Stimulated activated CD8-positive, alpha-beta memory T cell treated with anti-CD3 and anti-CD28 coated beads, Interleukin-12 subunit alpha, Interleukin-12 subunit beta, amount 100 ng/mL, for 24 hours (primary cell): ENCODE data around the gene COLEC11.
"Not testable (repeated sequence)": the region's sequence is repeated elsewhere in the genome, so short reads cannot be mapped to it uniquely, and the experiment has no call there.

Experiments used
- DNase-seq: peaks from one replicate; pipeline ENCODE4 v3.0.0-alpha.2; 2020; ENCODE audit errors: extremely low read depth

The COLEC11 gene

GRCh38 chr2:3625186-3625585 lies 30.3 kb downstream of the COLEC11 start:
- no peak for DNase-seq

DNA sequence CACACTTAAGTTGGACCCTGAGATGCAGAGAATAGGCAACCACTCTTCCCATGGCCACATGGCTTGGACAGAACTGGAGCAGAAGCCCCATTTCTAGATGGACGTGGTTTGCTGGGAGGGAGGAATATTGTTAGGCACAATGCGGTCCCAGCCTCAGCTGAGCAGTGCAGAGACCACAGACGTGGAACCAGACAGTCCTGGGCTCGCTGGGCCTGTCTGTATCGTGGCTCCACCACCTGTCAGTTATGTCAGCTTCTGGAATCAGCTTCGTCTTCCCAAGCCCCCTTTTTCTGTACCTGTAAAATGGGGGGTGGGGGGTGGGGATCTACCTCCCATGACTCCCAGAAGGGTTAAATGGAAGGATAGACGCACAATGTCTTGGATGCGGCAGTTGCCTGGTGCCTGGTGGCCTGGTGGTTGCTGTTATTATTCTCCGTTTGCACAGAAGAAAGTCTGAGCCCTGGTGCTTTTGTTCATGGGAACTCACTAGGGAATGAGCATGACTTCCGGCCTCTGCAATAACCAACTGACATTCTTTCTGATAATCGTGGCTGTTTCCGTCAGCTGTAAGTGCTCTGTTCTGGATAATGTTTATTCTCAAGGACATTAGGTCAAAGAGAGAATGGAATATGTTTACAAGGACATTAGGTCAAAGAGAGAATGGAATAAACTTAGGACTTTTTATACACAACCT lies 31.4 kb downstream of the COLEC11 start:
- no peak for DNase-seq

DNA sequence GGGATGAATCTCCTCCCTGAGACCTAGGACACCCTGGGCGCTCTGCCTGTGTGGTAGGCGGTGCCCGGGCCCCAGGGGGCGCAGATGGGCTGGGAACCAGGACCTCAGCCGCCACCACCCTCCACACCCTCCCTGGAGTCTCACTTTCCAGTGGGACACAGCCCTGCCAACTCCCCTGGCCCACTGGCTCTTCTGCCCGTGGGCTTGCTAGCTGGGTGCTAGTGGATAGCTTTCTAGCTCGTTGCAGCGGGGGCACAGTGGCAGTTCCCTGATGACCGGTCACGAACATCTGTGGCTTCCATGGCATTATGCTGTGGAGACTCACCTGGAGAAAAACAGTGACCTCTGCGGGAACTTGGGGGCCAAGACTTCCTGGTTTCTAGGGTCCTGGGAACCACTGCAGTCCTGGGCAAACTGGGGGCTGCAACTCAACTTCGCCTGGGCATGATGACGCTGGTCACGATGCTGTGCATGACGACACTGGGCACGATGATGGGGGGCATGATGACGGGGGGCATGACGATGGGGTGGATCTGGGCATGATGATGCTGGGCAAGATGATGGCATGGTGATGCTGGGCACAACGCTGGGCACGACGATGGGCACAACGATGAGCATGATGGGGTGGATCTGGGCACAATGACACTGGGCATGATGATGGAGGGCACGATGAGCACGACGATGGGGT lies 32.0 kb downstream of the COLEC11 start:
- no peak for DNase-seq

GRCh38 chr2:3627500-3628100 lies 32.7 kb downstream of the COLEC11 start:
- DNase-seq, result no peak

GRCh38 chr2:3628241-3628679 lies 33.3 kb downstream of the COLEC11 start:
- no peak for DNase-seq

GRCh38 chr2:3628800-3629199 lies 33.9 kb downstream of the COLEC11 start:
- DNase-seq, result no peak

DNA sequence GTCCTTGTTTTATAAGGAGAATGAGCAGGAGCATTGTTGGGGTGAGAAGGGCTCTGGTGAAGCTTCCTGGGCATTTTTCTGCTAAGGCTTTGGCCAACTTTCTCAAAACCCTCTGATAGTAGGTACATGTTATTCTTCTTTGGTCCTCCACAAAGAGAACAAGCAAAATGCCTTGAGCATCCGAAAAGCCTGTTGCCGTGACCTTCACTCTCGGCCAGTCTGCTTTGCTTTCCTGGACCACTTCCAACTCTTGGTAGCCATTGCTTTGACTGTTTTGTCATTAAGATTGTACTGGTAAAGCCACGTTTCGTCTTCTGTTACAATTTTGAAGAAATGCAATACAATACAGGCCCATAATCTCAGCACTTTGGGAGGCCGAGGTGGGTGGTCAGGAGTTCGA lies 35.7 kb downstream of the COLEC11 start:
- DNase-seq, result no peak

- DNase-seq, result no peak
Measured at GRCh38 chr2:3631161-3631850, 36.4 kb downstream of the COLEC11 start.

DNA sequence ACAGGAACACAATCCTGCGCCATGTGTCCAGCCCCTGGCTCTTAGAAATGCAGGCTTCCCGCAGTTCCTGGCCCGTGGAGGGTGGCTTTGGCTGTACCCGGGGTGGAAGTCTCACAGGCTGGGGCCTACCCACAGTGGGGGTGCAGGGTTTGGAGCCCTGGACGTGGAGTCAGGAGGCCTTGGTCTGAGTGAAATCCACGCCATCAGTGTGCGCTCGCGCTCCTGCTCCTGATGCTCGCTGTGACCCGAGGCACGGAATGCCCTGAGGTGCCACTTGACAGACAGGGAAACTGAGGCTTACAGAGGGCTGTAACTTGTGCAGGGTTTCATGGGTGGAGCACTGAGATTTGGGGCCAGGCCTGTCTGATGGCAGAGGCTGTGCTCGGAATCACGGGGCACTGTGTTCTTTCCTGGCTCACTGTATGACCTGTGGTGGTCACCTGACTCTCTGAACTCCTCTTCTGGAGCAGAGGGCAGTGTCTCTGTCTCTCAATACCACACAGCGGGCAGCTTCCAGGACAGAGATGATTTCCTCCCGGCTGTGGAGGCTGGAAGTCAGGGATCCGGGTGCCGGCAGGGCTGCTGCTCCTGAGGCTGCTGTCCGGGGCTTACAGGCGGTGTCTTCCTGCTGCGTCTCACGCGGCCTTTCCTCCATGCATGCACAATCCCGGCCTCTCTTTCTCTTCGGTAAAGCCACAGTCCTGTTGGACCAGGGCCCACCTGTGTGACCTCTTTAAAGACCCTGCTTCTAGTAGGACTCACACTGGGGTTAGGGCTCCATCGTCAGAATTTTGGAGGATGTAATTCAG lies 37.1 kb downstream of the COLEC11 start:
- DNase-seq, result no peak

DNA sequence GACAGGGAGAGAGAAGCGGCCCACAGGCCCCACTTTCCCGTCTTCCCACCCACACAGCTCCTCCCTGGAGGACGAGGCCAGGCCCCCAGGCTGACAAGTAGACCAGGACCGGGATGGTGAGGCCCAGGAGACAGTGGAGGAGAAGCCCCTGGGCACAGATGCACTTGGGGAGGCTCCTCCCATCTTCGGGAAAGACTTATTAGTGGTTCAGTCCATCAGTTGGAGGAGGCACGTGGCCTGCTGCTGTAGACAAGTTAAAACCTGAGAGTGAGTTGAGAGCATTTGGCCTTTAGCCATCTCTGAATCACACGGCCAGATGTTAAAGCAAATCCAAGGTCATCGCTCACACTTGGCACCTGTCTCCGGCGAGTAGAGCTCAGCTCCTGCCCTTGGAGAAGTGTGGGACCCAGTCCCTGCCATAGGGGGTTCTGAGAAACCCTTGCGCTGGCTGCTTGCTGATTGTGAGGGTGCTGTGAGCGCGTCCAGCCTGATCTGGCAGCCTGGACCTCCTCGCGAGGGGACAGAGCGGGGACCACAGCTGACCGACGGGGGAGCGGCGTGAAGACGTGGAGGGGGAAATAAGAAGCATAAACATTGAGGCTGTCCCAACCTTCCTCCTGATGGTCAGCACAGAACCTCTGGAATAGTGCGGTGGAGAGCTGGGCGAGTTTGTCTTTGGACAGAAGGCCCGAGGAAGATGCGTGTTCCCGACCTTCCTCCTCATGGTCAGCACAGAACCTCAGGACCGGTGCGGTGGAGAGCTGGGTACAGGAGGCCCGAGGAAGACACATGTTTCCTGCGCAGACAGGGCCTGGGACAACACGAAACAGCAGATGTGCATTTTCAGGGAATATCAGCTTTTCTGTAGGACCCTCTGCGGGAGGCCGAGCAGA lies 38.4 kb downstream of the COLEC11 start:
- DNase-seq, result no peak

GRCh38 chr2:3633982-3634595 lies 39.2 kb downstream of the COLEC11 start:
- no peak for DNase-seq

- no peak for DNase-seq
Measured at GRCh38 chr2:3634596-3635121, 39.7 kb downstream of the COLEC11 start.

DNA sequence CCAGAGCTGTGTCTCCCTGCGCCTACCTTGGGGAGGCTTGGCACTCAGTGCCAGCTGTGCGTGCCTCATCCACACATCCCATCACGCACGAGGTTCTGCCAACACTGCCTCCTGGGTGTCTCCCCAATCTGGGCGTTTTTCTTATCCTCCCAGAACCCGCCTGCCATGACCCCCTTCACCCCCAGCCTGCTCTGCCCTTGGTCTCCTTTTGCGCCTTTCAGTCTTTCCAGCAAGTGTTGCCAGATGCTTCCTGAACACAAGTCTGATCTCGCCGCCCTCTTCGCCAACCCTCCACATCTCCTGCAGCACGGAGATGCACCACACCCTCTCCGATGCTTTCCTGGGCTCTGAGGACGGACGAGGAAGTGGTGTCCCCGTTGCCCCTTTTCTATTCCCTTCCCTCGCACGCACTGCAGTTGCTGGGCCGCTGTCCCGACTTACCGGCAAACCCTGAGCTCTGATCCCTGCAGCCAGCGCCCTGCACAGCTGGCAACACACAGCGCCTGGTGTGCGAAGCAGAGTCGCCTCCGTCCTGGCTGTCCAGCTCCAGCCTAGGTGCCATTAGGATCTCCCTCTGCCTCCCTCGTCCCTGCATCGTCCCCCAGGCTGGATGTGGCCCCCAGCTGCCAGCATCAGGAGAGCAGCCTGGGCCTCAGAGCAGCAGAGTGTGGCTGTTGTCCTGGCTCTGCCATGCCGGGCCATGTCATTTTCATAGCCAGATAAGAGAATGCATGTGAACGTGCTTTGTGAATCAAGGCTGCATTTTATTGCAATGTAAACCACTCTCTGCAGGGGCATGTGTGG lies 40.5 kb downstream of the COLEC11 start:
- DNase-seq, result no peak

GRCh38 chr2:3635975-3636327 lies 41.0 kb downstream of the COLEC11 start:
- not testable (repeated sequence) for DNase-seq

DNA sequence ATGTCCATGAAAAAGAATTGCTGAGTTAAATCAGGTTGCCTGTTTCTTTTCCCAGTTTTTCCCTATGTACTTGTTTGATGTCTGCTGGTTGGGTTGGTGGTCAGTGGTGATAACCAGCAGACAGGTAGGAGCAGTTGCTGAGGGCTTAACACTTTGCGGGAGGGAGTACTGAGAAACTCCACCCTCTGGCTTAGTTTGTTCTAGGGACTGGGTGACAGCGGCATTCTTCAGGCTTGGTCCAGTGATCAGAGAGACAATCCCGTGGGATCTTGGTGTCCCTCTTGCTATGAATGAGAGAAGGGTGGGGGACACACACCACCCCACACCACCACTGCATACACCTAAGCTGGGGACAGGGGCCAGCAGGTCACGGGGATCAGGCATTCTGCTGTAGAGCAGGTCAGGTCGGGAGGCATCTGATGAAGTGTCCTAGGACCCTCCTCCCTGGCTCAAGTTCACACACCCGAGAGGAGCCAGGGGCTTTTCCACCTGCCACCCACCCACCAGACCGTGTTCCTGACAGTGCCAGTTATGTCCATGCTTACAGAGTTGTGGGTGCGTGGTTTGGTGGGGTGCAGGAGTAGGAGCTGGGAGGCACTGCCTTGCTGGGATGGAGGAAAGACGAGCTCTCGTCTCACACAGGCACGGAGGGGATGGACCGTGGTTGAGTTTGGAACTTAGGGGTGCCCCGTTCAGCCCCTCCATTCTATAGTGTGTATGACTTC lies 41.8 kb downstream of the COLEC11 start:
- DNase-seq, result no peak

- no peak for DNase-seq
Measured at GRCh38 chr2:3637311-3637675, 42.4 kb downstream of the COLEC11 start.

DNA sequence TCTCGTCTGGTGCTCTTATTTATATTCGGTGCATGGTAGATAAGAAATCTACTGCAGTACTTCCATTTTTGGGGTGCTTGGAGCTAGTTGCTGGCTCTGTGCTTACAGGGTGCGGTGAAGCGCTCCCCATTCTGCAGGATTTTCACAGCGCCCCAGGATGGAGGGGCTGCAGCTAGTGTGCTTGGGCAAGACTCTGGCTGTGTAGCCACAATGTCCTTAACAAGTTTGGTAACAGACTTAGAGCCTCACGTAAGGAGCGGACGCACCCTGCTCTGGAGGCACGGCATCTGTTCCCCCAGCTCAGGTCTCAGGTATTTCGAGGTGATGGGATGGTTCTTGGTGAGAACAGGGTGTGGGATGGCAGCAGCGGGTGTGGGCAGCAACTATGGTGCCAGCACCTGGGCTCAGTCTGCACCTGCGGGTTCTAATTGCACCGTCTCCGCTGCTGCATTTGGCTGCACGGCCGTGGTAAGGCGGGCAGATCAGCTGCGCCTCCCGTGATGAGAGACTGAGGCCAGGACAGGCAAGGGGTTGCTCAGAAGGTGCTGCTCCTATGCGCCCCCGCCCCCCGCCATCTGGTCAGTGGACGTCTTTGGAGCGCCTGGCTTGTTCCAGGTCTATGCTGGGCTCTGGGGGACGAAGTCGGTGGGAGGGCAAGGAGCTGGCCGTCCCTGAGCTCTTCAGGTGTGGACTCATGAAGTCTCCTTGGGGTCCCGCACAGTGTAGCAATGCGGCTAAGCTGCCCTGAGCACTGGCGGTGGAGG lies 43.0 kb downstream of the COLEC11 start:
- no peak for DNase-seq

DNA sequence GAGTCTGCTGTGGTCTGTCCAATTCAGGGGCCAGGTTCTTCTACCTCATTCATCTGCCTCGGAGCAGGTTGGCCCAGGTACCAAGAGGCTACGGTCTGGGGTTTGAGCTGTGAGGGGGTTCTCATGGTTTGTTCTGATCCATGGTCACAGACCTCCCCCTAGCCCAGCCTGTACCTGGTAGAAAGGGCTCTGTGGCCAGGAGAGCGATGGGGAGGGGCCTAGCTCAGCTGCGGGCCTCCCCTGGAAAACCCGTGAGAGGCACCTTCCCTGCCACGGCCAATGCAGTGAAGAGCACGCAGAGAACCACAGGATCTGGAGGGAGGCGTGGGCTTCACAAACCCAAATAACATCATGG lies 43.5 kb downstream of the COLEC11 start:
- DNase-seq, result no peak
